Body of pancreas (tissue), 4 donors: ENCODE results near the gene IFNG-AS1. TPM values are rescaled to one million over a fixed set of nuclear protein-coding genes. Genes with fewer than 3 reads are reported as not detected.

ENCODE experiments used
- ATAC-seq: fragments of 150-250 bp; one replicate; pipeline ENCODE4 v1.9.1; 2016
- DNase-seq, 4 donors: peaks; one replicate each; pipeline ENCODE4 v3.0.0-alpha.2; 2019
- H3K27ac ChIP-seq, 4 donors: fragments of 200-600 bp; sonication (generic); 1 replicate in 3 of 4; 2 replicates in 1 of 4; pipeline versions ENCODE4 v1.5.1 to v1.6.1; 2016 to 2019; ENCODE audit warnings: mild to moderate bottlenecking in 1 of 4, mixed read lengths in 1 of 4, moderate library complexity in 1 of 4
- H3K27me3 ChIP-seq, 2 donors: fragments of 200-600 bp; sonication (generic); one replicate each; pipeline ENCODE4 v1.6.0; 2016; ENCODE audit warnings: mild to moderate bottlenecking in 1 of 2
- H3K36me3 ChIP-seq, 2 donors: fragments of 200-600 bp; sonication (generic); replicated peaks in 1 of 2; 2 replicates each; pipeline ENCODE4 v1.5.1; 2016; ENCODE audit warnings: low read depth in 2 of 2; ENCODE audit not compliant: insufficient read depth in 1 of 2
- H3K4me1 ChIP-seq: fragments of 200-600 bp; sonication (generic); one replicate; pipeline ENCODE4 v1.6.0; 2016
- H3K4me3 ChIP-seq, 2 donors: fragments of 200-600 bp; sonication (generic); 1 replicate in 1 of 2; 2 replicates in 1 of 2; pipeline ENCODE4 v1.5.1; 2016 to 2019
- H3K9me3 ChIP-seq, 3 donors: fragments of 200-600 bp; sonication (generic); 1 replicate in 2 of 3; 2 replicates in 1 of 3; pipeline ENCODE4 v1.5.1; 2016
- POLR2A ChIP-seq, 3 donors: fragments of 450-650 bp; IDR thresholded peaks; one replicate each; pipeline ENCODE4 v1.6.1; 2016; ENCODE audit warnings: antibody characterized with exemption in 3 of 3, mild to moderate bottlenecking in 2 of 3
- WGBS, 2 donors: methylation state at CpG; one replicate each; pipeline ENCODE4 v1.1.5; 2017; 5-methylcytosine and 5-hydroxymethylcytosine counted together
- intact Hi-C: fragments of 100-400 bp; cut with DNase I; formaldehyde crosslinking; loops from one replicate; pipeline ENCODE4 v1.15.1; 2023
- total RNA-seq, 2 donors: library from RNA; depleted of rRNA; stranded (reverse); fragments of >200 nt; gene quantifications; one replicate each; pipeline ENCODE4 v1.1.0, GENCODE V29; 2016
- TF ChIP-seq, protein P1 (sequence below), 7 experiments: fragments of 450-650 bp in 4 of 7; fragments of 200-600 bp in 3 of 7; sonication (generic) in 3 of 7; IDR thresholded peaks; one replicate each; pipeline ENCODE4 v1.5.1; 2016 to 2019; ENCODE audit warnings: antibody characterized with exemption in 7 of 7

Gene IFNG-AS1
- total RNA-seq, 2 donors from 2014 or later = not detected

- TF ChIP-seq POLR2A (IDR thresholded peaks at IDR 0.05) = no peak
- TF ChIP-seq, protein P1, sequence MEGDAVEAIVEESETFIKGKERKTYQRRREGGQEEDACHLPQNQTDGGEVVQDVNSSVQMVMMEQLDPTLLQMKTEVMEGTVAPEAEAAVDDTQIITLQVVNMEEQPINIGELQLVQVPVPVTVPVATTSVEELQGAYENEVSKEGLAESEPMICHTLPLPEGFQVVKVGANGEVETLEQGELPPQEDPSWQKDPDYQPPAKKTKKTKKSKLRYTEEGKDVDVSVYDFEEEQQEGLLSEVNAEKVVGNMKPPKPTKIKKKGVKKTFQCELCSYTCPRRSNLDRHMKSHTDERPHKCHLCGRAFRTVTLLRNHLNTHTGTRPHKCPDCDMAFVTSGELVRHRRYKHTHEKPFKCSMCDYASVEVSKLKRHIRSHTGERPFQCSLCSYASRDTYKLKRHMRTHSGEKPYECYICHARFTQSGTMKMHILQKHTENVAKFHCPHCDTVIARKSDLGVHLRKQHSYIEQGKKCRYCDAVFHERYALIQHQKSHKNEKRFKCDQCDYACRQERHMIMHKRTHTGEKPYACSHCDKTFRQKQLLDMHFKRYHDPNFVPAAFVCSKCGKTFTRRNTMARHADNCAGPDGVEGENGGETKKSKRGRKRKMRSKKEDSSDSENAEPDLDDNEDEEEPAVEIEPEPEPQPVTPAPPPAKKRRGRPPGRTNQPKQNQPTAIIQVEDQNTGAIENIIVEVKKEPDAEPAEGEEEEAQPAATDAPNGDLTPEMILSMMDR (IDR thresholded peaks at IDR 0.05) = no peak
- Histone ChIP-seq H3K36me3 (no peaks in the 10 kb centered on the region), H3K27ac (no peak overlapping the region), H3K9me3 (no peaks in the 10 kb centered on the region), H3K4me1 (no peaks in the 10 kb centered on the region), H3K4me3 (no peak overlapping the region), H3K27me3 (no peaks in the 10 kb centered on the region)
- DNase-seq (no peak), ATAC-seq (no peak)
- whole genome bisulfite sequencing, 2 donors = 40 to 47% methylated on average over 1 of the region's 1 CpG
- intact Hi-C loops = no loop called here
These were observed 41.0 kb downstream of the IFNG-AS1 start for GRCh38 chr12:68030248-68030647.

DNA sequence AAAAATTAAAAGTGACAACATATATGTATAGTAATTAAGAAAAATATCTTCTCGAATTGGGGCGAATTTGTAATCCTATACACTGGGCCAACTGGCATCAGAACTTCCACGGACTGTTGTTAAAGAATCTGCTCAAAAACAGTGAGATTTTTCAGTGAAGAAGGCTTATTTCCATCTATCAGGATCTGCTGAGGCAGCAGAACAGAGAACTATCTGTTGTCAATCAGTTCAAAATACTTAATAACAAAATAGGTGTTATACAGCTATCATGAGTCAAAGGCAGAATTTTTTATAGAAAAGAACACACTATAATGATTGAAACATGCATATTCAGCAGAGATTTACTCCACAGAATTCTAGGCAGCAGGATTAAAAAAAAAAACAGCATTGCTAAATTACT, 41.9 kb downstream of the IFNG-AS1 start:
- H3K4me3 ChIP-seq = no peak overlapping the region
- H3K27ac ChIP-seq = no peak overlapping the region
- TF ChIP-seq POLR2A (IDR thresholded peaks at IDR 0.05) = no peak
- TF ChIP-seq, protein P1 (IDR thresholded peaks at IDR 0.05) = no peak
- no peak for DNase-seq
- no peak for ATAC-seq
- no peaks in the 10 kb centered on the region for H3K27me3 ChIP-seq
- 78 to 80% methylated on average over 3 of the region's 3 CpGs for WGBS, 2 donors
- H3K4me1 ChIP-seq = no peaks in the 10 kb centered on the region
- intact Hi-C loops = no loop called here
- no peaks in the 10 kb centered on the region for H3K36me3 ChIP-seq
- no peaks in the 10 kb centered on the region for H3K9me3 ChIP-seq

DNA sequence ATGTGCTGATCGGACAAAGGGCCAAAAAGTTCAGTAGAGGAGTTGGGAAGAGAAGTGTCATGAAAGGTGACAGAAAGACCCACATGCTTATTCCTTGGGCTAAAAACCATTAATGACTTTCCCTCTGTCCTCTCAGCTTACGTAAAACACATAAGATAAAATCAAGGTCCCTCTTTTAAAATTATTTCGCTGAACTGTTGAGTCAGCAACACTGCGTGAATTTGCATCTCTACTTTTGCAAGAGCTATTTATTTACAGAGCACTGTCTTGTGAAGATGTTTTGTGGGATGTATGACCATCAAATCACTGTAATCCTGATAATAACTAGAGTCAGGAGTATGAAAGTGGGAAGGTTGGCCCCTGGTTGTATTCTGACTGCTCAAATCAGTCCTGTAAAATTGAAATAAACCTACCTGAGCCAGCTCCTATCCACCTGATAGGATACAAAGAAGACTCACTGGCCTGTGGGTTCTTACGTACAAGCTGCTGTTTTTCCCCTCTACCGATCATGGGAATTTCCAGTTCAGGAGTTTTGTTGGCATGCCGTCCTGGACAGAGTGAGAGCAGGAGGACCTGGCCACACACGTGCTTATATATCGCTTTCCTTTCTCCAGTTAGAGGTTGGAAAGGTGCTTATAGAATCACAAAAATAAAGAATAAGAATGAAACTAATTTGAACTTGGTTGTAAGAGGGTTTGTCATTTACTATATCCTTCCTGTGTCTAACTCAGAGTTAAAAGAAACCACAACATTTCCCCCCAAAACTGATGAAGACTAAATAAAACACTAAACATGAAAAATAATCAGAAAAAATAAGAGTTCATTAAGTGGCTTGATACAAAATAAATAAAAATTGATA, 42.9 kb downstream of the IFNG-AS1 start:
- ATAC-seq (no peak), DNase-seq (no peak)
- TF ChIP-seq, protein P1 (IDR thresholded peaks at IDR 0.05) = no peak
- TF ChIP-seq POLR2A (IDR thresholded peaks at IDR 0.05) = no peak
- H3K4me3 ChIP-seq = no peak overlapping the region
- H3K9me3 ChIP-seq = no peaks in the 10 kb centered on the region
- no peaks in the 10 kb centered on the region for H3K4me1 ChIP-seq
- no peaks in the 10 kb centered on the region for H3K36me3 ChIP-seq
- H3K27me3 ChIP-seq = no peaks in the 10 kb centered on the region
- intact Hi-C loops = no loop called here
- whole genome bisulfite sequencing, 2 donors = 66% methylated on average over 9 of the region's 9 CpGs
- no peak overlapping the region for H3K27ac ChIP-seq

DNA sequence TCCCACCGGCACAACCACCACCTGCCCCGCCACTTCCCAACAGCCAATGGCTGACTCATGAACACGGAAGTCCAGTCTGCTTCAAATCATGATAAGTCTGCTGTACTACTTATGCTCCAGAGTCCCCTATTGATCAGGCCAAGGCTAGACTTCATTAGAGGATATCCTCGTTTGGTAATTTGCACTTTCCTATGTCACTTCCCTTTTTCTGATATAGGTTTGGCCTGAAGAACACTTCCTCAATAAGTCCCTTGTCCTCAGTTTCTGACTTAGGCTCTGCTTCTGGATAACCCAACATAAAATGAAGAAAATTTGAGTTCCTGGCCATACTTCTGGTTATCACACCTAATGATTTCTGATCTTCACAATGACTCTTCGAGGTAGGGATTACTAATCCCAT, 45.3 kb downstream of the IFNG-AS1 start:
- H3K9me3 ChIP-seq = no peaks in the 10 kb centered on the region
- no peak for ATAC-seq
- H3K27me3 ChIP-seq = no peaks in the 10 kb centered on the region
- peak in 1 of 4 donors; percentile 12 for DNase-seq
- H3K4me3 ChIP-seq = no peak overlapping the region
- H3K27ac ChIP-seq = no peak overlapping the region
- WGBS, 2 donors = 58 to 63% methylated on average over 5 of the region's 5 CpGs
- H3K36me3 ChIP-seq = no peaks in the 10 kb centered on the region
- TF ChIP-seq, protein P1 (IDR thresholded peaks at IDR 0.05) = no peak
- no peak for TF ChIP-seq POLR2A (IDR thresholded peaks at IDR 0.05)
- intact Hi-C loops = no loop called here
- H3K4me1 ChIP-seq = no peaks in the 10 kb centered on the region

- no peaks in the 10 kb centered on the region for H3K27me3 ChIP-seq
- no peaks in the 10 kb centered on the region for H3K9me3 ChIP-seq
- no peak for ATAC-seq
- DNase-seq = no peak
- H3K27ac ChIP-seq = no peak overlapping the region
- intact Hi-C loops = no loop called here
- H3K36me3 ChIP-seq = no peaks in the 10 kb centered on the region
- 84 to 87% methylated on average over 7 of the region's 7 CpGs for WGBS, 2 donors
- no peaks in the 10 kb centered on the region for H3K4me1 ChIP-seq
- no peak overlapping the region for H3K4me3 ChIP-seq
- TF ChIP-seq POLR2A (IDR thresholded peaks at IDR 0.05) = no peak
- TF ChIP-seq, protein P1 (IDR thresholded peaks at IDR 0.05) = no peak
These were observed 47.4 kb downstream of the IFNG-AS1 start for GRCh38 chr12:68036642-68037041.
